CD4-positive, alpha-beta T cell (primary cell): Measurements from ENCODE around the gene DIABLO. TPM values are rescaled to one million over a fixed set of nuclear protein-coding genes. Genes with fewer than 3 reads are reported as not detected.

ENCODE experiments used
- ATAC-seq: fragments of 200-7000 bp; cut with Tn5 transposase; one replicate; pipeline ENCODE4 v1.10.0; 2022; ENCODE audit warnings: mild to moderate bottlenecking; ENCODE audit not compliant: poor library complexity
- CTCF ChIA-PET: fragments of 350-600 bp; sonication (Branson Sonifier 250); formaldehyde crosslinking; loops from one replicate; lab custom pipeline; 2021; ENCODE audit warnings: antibody characterized with exemption, inconsistent platforms; lab: Charles Lee
- POLR2A ChIA-PET: fragments of 350-600 bp; sonication (Branson Sonifier 250); formaldehyde crosslinking; loops from one replicate; lab custom pipeline; 2021; ENCODE audit warnings: antibody characterized with exemption, inconsistent platforms; lab: Charles Lee
- DNase-seq, 14 experiments: peaks; one replicate each; pipeline ENCODE4 v3.0.0-alpha.2; 2013 to 2020; ENCODE audit warnings: mixed read lengths in 2 of 14
- H3K27ac ChIP-seq, 2 donors: one replicate each; pipeline versions ENCODE4 v1.5.1 to v1.7.0; 2013; ENCODE audit warnings: low read length in 2 of 2, low read depth in 1 of 2, mild to moderate bottlenecking in 1 of 2
- H3K27me3 ChIP-seq, 2 experiments: 1 replicate in 1 of 2; 2 replicates in 1 of 2; pipeline versions ENCODE4 v1.6.1 to v1.7.0; 2013; ENCODE audit warnings: low read length in 2 of 2, control low read depth in 1 of 2, mild to moderate bottlenecking in 1 of 2, moderate library complexity in 1 of 2; ENCODE audit not compliant: insufficient read depth in 2 of 2, control insufficient read depth in 1 of 2
- H3K36me3 ChIP-seq: one replicate; pipeline ENCODE4 v1.6.1; 2013; ENCODE audit warnings: low read length, control low read depth; ENCODE audit not compliant: insufficient read depth
- H3K4me1 ChIP-seq: one replicate; pipeline ENCODE4 v1.6.1; 2013; ENCODE audit warnings: low read length, control low read depth; ENCODE audit not compliant: insufficient read depth
- H3K4me3 ChIP-seq: one replicate; pipeline ENCODE4 v1.5.1; 2013; ENCODE audit warnings: mild to moderate bottlenecking, low read length, moderate library complexity
- H3K9me3 ChIP-seq, 2 experiments: 1 replicate in 1 of 2; 2 replicates in 1 of 2; pipeline versions ENCODE4 v1.6.1 to v1.7.0; 2013; ENCODE audit warnings: low read length in 2 of 2, mild to moderate bottlenecking in 2 of 2, control low read depth in 1 of 2, moderate library complexity in 1 of 2; ENCODE audit not compliant: control insufficient read depth in 1 of 2, insufficient read depth in 1 of 2
- H3K27ac Mint-ChIP-seq: one replicate; pipeline ENCODE4 v1.8.0; 2020; ENCODE audit warnings: mixed read lengths
- H3K27me3 Mint-ChIP-seq: one replicate; pipeline ENCODE4 v1.8.0; 2021; ENCODE audit warnings: mixed read lengths
- H3K36me3 Mint-ChIP-seq: one replicate; pipeline ENCODE4 v1.8.0; 2021; ENCODE audit warnings: low read depth, mixed read lengths
- H3K4me1 Mint-ChIP-seq: one replicate; pipeline ENCODE4 v1.8.0; 2021; ENCODE audit warnings: low read depth, mixed read lengths
- H3K4me3 Mint-ChIP-seq: one replicate; pipeline ENCODE4 v1.8.0; 2020; ENCODE audit warnings: mild to moderate bottlenecking, mixed read lengths
- H3K9me3 Mint-ChIP-seq: one replicate; pipeline ENCODE4 v1.8.0; 2020; ENCODE audit warnings: mixed read lengths
- CTCF ChIP-seq: fragments of 200-600 bp; IDR thresholded peaks from one replicate; pipeline ENCODE4 v1.8.0; 2022; ENCODE audit warnings: antibody characterized with exemption, mild to moderate bottlenecking
- intact Hi-C, 2 experiments: fragments of 100-400 bp; cut with DNase I in 1 of 2; cut with micrococcal nuclease in 1 of 2; formaldehyde crosslinking; loops; one replicate each; pipeline versions ENCODE4 v1.15.1 to v1.9.0; 2023 to 2025; cut with DNase I, micrococcal nuclease
- total RNA-seq, 174 experiments: library from RNA in 2 of 174; stranded (reverse) in 2 of 174; gene quantifications; one replicate each; pipeline ENCODE4 v1.2.3 and lab custom pipeline; 2021 to 2026

The DIABLO gene
- total RNA-seq, 2 experiments from 2014 or later: 90.3 to 91.3 TPM

- H3K4me3 ChIP-seq: no peak overlapping the region
- no peak overlapping the region for H3K4me3 Mint-ChIP-seq
- peaks cover 14% of the 10 kb centered on the region for H3K4me1 ChIP-seq
- no peak for DNase-seq
- intact Hi-C loops: no loop called here
- H3K36me3 Mint-ChIP-seq: no peaks in the 10 kb centered on the region
- H3K27ac ChIP-seq: no peak overlapping the region
- H3K27ac Mint-ChIP-seq: no peak overlapping the region
- H3K27me3 Mint-ChIP-seq: peaks cover 20% of the 10 kb centered on the region
- H3K27me3 ChIP-seq: peaks cover 7 to 12% of the 10 kb centered on the region in 2 experiments
- H3K9me3 Mint-ChIP-seq: no peaks in the 10 kb centered on the region
- no peak for ATAC-seq
- no peaks in the 10 kb centered on the region for H3K36me3 ChIP-seq
- POLR2A ChIA-PET: interaction anchor here (1.0 kb wide), 1 partner anchor 25 kb away, joined by 4 read pairs; the partner anchor contains the start of gene DIABLO
- no peaks in the 10 kb centered on the region for H3K9me3 ChIP-seq
- TF ChIP-seq CTCF: no peak
- H3K4me1 Mint-ChIP-seq: peaks cover 12% of the 10 kb centered on the region
- CTCF ChIA-PET: no interaction called here
Measured at GRCh38 chr12:122201381-122201780, 24.5 kb downstream of the DIABLO start.

- no peak for TF ChIP-seq CTCF
Measured at GRCh38 chr12:122200541-122201175, 25.2 kb downstream of the DIABLO start.

GRCh38 chr12:122199484-122200355 is 26.1 kb downstream of the DIABLO start:
- H3K27ac Mint-ChIP-seq: no peak overlapping the region
- peaks cover 0 to 4% of the 10 kb centered on the region in 2 experiments for H3K9me3 ChIP-seq
- no peaks in the 10 kb centered on the region for H3K9me3 Mint-ChIP-seq
- DNase-seq (no peak), ATAC-seq (no peak)
- POLR2A ChIA-PET: no interaction called here
- H3K4me3 Mint-ChIP-seq: no peak overlapping the region
- intact Hi-C loops: no loop called here
- peaks cover 7 to 12% of the 10 kb centered on the region in 2 experiments for H3K27me3 ChIP-seq
- peaks cover 20% of the 10 kb centered on the region for H3K27me3 Mint-ChIP-seq
- H3K4me1 Mint-ChIP-seq: peaks cover 7% of the 10 kb centered on the region
- TF ChIP-seq CTCF: no peak
- no peaks in the 10 kb centered on the region for H3K36me3 Mint-ChIP-seq
- no peak overlapping the region for H3K4me3 ChIP-seq
- H3K36me3 ChIP-seq: no peaks in the 10 kb centered on the region
- no peak overlapping the region for H3K27ac ChIP-seq
- H3K4me1 ChIP-seq: peaks cover 14% of the 10 kb centered on the region
- CTCF ChIA-PET: no interaction called here

More at GRCh38 chr12:122200541-122201175, 25.2 kb downstream of the DIABLO start:
- Mint-ChIP-seq H3K9me3 (no peaks in the 10 kb centered on the region), H3K4me3 (no peak overlapping the region), H3K36me3 (no peaks in the 10 kb centered on the region), H3K27me3 (peaks cover 20% of the 10 kb centered on the region), H3K4me1 (peaks cover 12% of the 10 kb centered on the region), H3K27ac (no peak overlapping the region)
- no peak for DNase-seq
- H3K27me3 ChIP-seq: peaks cover 7 to 12% of the 10 kb centered on the region in 2 experiments
- no peak for ATAC-seq
- H3K4me1 ChIP-seq: peaks cover 14% of the 10 kb centered on the region
- H3K36me3 ChIP-seq: no peaks in the 10 kb centered on the region
- H3K9me3 ChIP-seq: no peaks in the 10 kb centered on the region
- ChIA-PET POLR2A (no interaction called here), CTCF (no interaction called here)
- no peak overlapping the region for H3K4me3 ChIP-seq
- H3K27ac ChIP-seq: no peak overlapping the region
- intact Hi-C loops: no loop called here
